HUES48 (cell line): ENCODE results near the gene OSMR.

Experiments used
- H3K27ac ChIP-seq: one replicate; pipeline ENCODE4 v1.7.0; 2013; ENCODE audit warnings: low read depth, low read length, inconsistent platforms
- H3K27me3 ChIP-seq: 2 replicates; pipeline ENCODE4 v1.6.1; 2013; ENCODE audit warnings: mild to moderate bottlenecking, low read length; ENCODE audit not compliant: control insufficient read depth, insufficient read depth
- H3K36me3 ChIP-seq: 2 replicates; pipeline ENCODE4 v1.6.1; 2013; ENCODE audit warnings: low read length; ENCODE audit not compliant: control insufficient read depth, insufficient read depth
- H3K4me1 ChIP-seq: 2 replicates; pipeline ENCODE4 v1.6.1; 2013; ENCODE audit warnings: mild to moderate bottlenecking, low read length; ENCODE audit not compliant: control insufficient read depth, insufficient read depth
- H3K4me3 ChIP-seq: 2 replicates; pipeline ENCODE4 v1.5.1; 2013; ENCODE audit warnings: mild to moderate bottlenecking, low read depth, low read length
- H3K9ac ChIP-seq: 2 replicates; pipeline ENCODE4 v1.6.1; 2013; ENCODE audit warnings: mild to moderate bottlenecking, low read depth, low read length, moderate library complexity
- H3K9me3 ChIP-seq: 2 replicates; pipeline ENCODE4 v1.6.1; 2013; ENCODE audit warnings: low read length; ENCODE audit not compliant: control insufficient read depth, insufficient read depth

OSMR gene

DNA sequence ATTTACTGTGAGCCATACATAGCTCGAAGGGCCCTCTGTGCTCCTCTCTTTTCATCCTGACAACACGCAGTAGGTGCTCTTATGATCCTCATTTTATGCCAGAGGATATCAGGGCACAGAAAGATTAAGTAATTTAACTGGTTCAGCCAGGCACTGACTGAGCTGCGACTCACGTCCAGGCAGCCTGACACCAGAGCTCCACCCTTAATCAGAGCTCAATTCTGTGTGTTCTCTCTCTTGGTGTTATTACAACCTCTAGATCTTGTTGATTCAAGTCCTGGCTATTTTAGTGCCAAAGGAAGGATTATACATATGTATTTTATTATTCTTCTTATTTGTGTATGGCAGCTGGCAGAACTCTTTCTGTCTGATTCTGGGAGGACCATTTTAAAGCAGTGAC lies 59.7 kb downstream of the OSMR start:
- Histone ChIP-seq H3K36me3 (no peaks in the 10 kb centered on the region), H3K27ac (no peak overlapping the region), H3K4me3 (no peak overlapping the region), H3K9me3 (no peaks in the 10 kb centered on the region), H3K4me1 (no peaks in the 10 kb centered on the region), H3K27me3 (no peaks in the 10 kb centered on the region), H3K9ac (no peak overlapping the region)

DNA sequence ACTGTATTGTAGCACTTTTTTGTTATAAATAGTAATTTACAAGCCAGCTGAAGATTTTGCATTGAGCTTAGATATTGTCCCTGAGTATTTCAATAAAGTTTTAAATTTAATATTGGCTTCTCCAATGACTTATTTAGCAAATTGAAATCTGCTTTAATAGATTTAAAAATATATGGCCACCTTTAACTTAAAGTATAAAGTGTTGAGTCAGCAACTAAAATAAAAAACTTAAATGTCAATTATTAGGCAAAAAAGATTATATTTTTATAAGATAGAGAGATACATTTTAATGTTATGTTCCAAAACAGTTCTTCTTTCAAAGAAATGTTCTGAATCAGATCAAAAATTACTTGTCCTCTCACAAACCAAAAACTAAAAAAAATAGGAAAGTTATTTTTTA lies 60.7 kb downstream of the OSMR start:
- no peaks in the 10 kb centered on the region for H3K4me1 ChIP-seq
- no peaks in the 10 kb centered on the region for H3K36me3 ChIP-seq
- no peak overlapping the region for H3K4me3 ChIP-seq
- H3K27me3 ChIP-seq = no peaks in the 10 kb centered on the region
- no peak overlapping the region for H3K27ac ChIP-seq
- no peak overlapping the region for H3K9ac ChIP-seq
- H3K9me3 ChIP-seq = no peaks in the 10 kb centered on the region

DNA sequence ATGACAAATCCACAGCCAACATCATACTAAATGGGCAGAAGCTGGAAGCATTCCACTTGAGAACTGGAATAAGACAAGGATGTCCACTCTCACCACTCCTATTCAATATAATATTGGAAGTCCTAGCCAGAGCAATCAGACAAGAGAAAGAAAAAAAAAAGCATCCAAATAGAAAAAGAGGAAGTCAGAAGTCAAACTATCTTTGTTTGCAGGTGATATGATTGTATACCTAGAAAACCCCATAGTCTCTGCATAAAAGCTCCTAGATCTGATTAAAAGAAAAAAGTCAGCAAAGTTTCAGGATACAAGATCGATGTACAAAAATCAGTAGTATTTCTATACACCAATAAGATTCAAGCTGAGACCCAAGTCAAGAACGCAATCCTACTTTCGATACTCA lies 66.1 kb downstream of the OSMR start:
- 0 out of 2 replicates have a peak, but pooled peaks cover 4% of the 10 kb centered on the region for H3K4me1 ChIP-seq
- H3K9ac ChIP-seq = no peak overlapping the region
- H3K36me3 ChIP-seq = no peaks in the 10 kb centered on the region
- H3K27me3 ChIP-seq = no peaks in the 10 kb centered on the region
- no peak overlapping the region for H3K27ac ChIP-seq
- H3K4me3 ChIP-seq = no peak overlapping the region
- H3K9me3 ChIP-seq = no peaks in the 10 kb centered on the region

DNA sequence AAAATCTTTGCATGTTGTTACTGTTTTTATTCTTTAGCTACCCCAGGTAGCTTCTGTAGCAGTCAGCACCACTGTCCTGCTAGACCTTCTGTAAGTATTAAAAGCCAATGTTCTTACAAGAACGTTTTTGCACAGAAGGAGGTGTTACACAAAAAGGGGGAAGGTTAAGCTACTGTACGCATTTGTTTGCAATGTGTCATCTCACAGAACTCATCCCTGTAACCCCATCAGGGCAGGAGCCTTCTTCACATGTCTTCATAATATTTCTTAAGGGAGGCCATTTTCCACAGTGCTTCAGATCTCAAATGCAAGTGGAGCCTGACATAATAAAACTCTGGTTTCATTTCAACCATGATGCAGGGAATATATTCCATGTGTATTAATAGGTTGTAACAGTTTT lies 67.9 kb downstream of the OSMR start:
- H3K4me1 ChIP-seq = 0 out of 2 replicates have a peak, but pooled peaks cover 7% of the 10 kb centered on the region
- no peaks in the 10 kb centered on the region for H3K9me3 ChIP-seq
- H3K4me3 ChIP-seq = no peak overlapping the region
- H3K27me3 ChIP-seq = no peaks in the 10 kb centered on the region
- H3K36me3 ChIP-seq = no peaks in the 10 kb centered on the region
- H3K9ac ChIP-seq = no peak overlapping the region
- no peak overlapping the region for H3K27ac ChIP-seq

DNA sequence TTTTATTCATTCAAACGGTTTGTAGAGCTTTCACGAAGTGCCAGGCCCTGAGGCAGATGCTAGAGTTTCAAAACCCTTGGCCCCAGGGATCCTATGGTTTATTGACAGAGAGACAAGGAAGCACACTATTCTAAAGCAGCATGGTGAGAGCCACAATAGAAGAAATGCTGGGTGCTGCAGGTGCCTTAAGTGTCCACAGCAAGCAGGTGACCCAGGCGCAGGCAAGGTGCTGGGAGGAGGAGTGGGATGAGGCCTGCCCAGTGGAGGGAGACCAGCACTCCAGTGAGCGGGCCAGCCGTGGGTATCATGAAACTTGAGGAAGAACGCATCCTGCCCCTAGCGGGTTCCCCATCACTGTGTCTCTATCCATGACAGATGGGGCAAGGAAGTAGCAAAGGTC lies 71.0 kb downstream of the OSMR start:
- H3K4me3 ChIP-seq = no peak overlapping the region
- H3K27me3 ChIP-seq = no peaks in the 10 kb centered on the region
- H3K27ac ChIP-seq = no peak overlapping the region
- H3K4me1 ChIP-seq = 0 out of 2 replicates have a peak, but pooled peaks cover 7% of the 10 kb centered on the region
- no peaks in the 10 kb centered on the region for H3K36me3 ChIP-seq
- no peak overlapping the region for H3K9ac ChIP-seq
- H3K9me3 ChIP-seq = no peaks in the 10 kb centered on the region

DNA sequence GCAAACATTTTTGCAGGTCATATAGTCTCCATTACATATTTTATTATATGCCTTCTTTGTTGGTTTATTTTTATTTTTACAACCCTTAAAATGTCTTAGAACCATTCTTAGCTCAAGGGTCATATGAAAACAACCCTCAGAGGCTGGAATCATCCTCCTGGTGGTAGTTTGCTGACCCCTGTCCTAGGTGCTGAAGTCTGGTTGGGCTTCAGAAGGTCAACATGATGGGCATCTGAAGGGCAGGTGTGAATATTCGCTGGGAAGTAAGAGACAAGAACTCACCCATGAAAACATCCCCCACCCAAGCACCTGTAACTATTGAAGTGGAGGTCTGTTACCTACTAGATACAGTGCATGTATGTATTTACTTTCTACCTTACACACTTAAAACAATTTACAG lies 75.4 kb downstream of the OSMR start:
- H3K27me3 ChIP-seq = no peaks in the 10 kb centered on the region
- H3K27ac ChIP-seq = no peak overlapping the region
- peaks cover 19% of the 10 kb centered on the region for H3K4me1 ChIP-seq
- no peak overlapping the region for H3K9ac ChIP-seq
- no peaks in the 10 kb centered on the region for H3K36me3 ChIP-seq
- no peaks in the 10 kb centered on the region for H3K9me3 ChIP-seq
- no peak overlapping the region for H3K4me3 ChIP-seq

DNA sequence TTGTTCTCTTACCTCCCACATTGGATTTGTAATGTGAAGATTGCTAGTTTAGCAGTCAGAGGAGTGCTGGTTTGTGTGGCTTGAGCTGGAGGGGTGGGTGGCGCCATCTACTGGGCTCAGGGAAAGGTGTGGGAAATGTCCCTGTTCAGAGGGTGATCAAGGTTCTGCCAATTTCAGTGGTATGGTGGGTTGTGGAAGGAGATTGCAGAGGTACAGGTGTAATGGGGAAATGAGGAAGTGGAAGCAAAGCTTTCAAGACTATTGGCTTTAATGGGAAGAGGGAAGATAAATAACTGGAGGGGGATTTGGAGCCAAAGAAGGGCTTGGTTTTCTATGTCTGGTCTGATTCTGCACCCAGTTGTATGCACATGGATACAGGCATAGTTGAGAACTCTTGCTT lies 76.4 kb downstream of the OSMR start:
- H3K9me3 ChIP-seq = no peaks in the 10 kb centered on the region
- no peaks in the 10 kb centered on the region for H3K36me3 ChIP-seq
- peaks cover 12% of the 10 kb centered on the region for H3K4me1 ChIP-seq
- no peak overlapping the region for H3K9ac ChIP-seq
- H3K27ac ChIP-seq = no peak overlapping the region
- H3K4me3 ChIP-seq = no peak overlapping the region
- no peaks in the 10 kb centered on the region for H3K27me3 ChIP-seq

DNA sequence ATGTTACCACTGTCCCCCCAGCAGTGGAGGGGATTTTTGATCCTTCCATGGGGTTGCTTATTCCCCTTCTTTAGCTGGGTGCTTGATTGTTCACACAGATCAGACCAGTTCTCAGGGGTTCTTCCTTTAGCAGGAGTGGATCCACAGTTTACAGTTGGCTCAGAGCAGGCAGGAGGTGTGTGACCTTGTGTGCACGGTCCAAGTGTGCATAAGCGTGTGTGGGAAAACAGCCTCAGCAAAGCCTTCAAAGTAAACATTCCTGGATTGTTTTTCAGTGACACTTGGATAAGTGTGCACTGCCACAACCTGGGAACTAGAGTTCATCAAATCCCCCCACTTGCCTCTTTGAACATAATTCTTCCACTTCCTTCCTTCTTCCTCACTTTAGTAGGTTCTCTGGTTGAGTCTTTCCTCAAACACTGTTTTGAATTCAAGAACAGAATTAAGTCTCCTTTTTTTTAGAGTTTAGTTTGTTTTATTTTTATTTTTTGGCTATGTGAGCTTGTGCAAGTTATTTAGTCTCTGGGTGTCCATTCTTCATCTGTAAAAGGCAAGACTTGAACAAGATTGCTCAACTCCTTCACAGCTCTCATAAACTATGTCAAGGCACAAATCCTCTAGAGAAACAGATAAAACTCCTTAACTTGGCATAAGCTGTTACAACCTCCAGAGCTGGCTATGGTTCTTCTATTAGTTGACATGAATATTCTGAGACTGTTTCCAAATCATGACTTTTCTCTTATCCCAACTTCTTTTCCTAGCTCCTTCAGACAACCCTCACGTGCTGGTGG lies 78.0 kb downstream of the OSMR start:
- H3K36me3 ChIP-seq = no peaks in the 10 kb centered on the region
- H3K9me3 ChIP-seq = no peaks in the 10 kb centered on the region
- no peak overlapping the region for H3K9ac ChIP-seq
- H3K4me1 ChIP-seq = peaks cover 12% of the 10 kb centered on the region
- H3K27ac ChIP-seq = no peak overlapping the region
- no peaks in the 10 kb centered on the region for H3K27me3 ChIP-seq
- no peak overlapping the region for H3K4me3 ChIP-seq

DNA sequence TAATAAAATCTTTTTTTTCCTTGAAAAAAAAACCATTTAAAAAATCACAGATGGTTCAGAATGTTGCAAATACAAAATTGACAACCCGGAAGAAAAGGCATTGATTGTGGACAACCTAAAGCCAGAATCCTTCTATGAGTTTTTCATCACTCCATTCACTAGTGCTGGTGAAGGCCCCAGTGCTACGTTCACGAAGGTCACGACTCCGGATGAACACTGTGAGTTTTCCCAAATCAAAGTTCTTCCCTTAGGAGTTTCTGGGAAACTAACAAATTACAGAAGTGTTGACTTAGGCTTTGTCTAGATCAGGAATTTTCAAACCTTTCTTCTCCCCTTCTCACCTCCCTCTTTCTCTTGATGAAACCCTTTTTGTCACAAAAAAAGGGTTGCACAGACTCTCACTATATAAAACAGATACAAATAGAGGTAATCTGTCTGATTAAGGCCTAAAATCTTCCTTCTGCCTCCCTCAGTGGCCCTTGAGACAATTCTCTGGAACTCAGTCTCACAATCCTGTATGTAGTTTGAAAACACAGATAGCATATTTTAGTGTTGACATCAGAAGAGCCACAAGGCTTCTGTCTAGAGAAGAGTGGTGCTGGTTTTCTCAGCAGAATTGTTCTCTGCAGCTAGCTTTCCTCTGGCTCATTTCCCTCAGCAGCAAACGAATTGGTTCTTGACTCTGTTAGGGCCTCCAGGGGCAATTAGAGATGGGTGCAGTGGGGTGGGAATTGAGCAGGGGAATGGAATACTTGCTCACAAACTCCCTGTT lies 79.5 kb downstream of the OSMR start:
- no peak overlapping the region for H3K4me3 ChIP-seq
- no peak overlapping the region for H3K27ac ChIP-seq
- no peak overlapping the region for H3K9ac ChIP-seq
- no peaks in the 10 kb centered on the region for H3K9me3 ChIP-seq
- H3K27me3 ChIP-seq = no peaks in the 10 kb centered on the region
- H3K36me3 ChIP-seq = no peaks in the 10 kb centered on the region
- peaks cover 12% of the 10 kb centered on the region for H3K4me1 ChIP-seq

DNA sequence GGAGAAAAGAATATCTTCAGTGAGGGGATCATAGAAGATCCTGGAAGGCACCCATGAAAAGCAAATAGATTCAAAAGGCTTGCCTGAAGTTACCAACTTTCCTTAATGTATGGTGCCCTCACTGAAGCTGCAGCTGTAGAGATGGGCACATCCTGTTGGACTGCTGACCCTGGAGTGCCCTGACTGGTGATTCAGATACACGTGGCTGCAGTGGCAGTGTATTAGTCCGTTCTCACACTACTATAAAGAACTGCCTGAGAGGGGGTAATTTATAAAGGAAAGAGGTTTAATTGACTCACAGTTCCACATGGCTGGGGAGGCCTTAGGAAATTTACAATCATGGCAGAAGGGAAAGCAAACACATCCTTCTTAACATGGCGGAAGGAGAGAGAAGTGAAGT lies 80.3 kb downstream of the OSMR start:
- no peak overlapping the region for H3K27ac ChIP-seq
- no peak overlapping the region for H3K4me3 ChIP-seq
- no peaks in the 10 kb centered on the region for H3K36me3 ChIP-seq
- no peak overlapping the region for H3K9ac ChIP-seq
- H3K4me1 ChIP-seq = peaks cover 14% of the 10 kb centered on the region
- no peaks in the 10 kb centered on the region for H3K9me3 ChIP-seq
- H3K27me3 ChIP-seq = no peaks in the 10 kb centered on the region

DNA sequence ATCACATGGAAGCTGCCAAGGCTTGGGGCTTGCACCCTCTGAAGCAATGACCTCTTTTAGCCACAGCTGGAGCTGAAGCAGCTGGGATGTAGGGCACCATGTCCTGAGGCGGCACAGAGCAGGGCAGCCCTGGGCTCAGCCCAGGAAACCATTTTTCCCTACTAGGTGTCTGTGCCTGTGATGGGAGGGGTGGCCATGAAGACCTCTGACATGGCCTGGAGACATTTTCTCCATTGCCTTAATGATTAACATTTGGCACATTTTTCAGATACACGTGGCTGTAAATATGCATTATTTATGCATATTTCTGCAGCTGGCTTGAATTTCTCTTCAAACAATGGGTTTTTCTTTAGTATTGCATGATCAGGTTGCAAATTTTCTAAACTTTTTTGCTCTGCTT lies 81.7 kb downstream of the OSMR start:
- Histone ChIP-seq H3K9ac (no peak overlapping the region), H3K27ac (no peak overlapping the region), H3K27me3 (no peaks in the 10 kb centered on the region), H3K9me3 (no peaks in the 10 kb centered on the region), H3K36me3 (no peaks in the 10 kb centered on the region), H3K4me3 (no peak overlapping the region), H3K4me1 (peaks cover 16% of the 10 kb centered on the region)
